Liver (tissue), 3 donors: ENCODE data around the gene KRTAP6-3.

ENCODE experiments used
- CTCF ChIP-seq: fragments of 150-350 bp; IDR thresholded peaks from 2 replicates; pipeline ENCODE4 v1.5.1; 2017; ENCODE audit warnings: improper control_type of control experiment, low read depth, low read length; ENCODE audit not compliant: missing input control
- GABPA ChIP-seq, 2 donors: IDR thresholded peaks in 1 of 2; conservative IDR thresholded peaks in 1 of 2; 2 replicates each; pipeline ENCODE4 v1.6.1; 2016; ENCODE audit warnings: antibody characterized with exemption in 2 of 2, mild to moderate bottlenecking in 1 of 2, moderate library complexity in 1 of 2
- HNF4A ChIP-seq, 2 donors: conservative IDR thresholded peaks; 2 replicates each; pipeline ENCODE4 v1.6.1; 2016; ENCODE audit warnings: antibody characterized with exemption in 2 of 2, mild to moderate bottlenecking in 2 of 2
- HNF4G ChIP-seq: IDR thresholded peaks from 2 replicates; pipeline ENCODE4 v1.6.1; 2016; ENCODE audit warnings: antibody characterized with exemption
- JUND ChIP-seq, 2 donors: IDR thresholded peaks; 2 replicates each; pipeline ENCODE4 v1.6.1; 2016; ENCODE audit warnings: antibody characterized with exemption in 2 of 2
- RAD21 ChIP-seq, 2 donors: IDR thresholded peaks; 2 replicates each; pipeline ENCODE4 v1.6.1; 2016; ENCODE audit warnings: antibody characterized with exemption in 2 of 2, mild to moderate bottlenecking in 2 of 2
- REST ChIP-seq: IDR thresholded peaks from 2 replicates; pipeline ENCODE4 v1.6.1; 2016; ENCODE audit warnings: antibody characterized with exemption, mild to moderate bottlenecking
- RXRA ChIP-seq, 2 donors: IDR thresholded peaks; 2 replicates each; pipeline ENCODE4 v1.6.1; 2017 to 2018; ENCODE audit warnings: antibody characterized with exemption in 2 of 2, mild to moderate bottlenecking in 1 of 2
- SP1 ChIP-seq: IDR thresholded peaks from 2 replicates; pipeline ENCODE4 v1.6.1; 2018; ENCODE audit warnings: antibody characterized with exemption, mild to moderate bottlenecking
- TAF1 ChIP-seq: conservative IDR thresholded peaks from 2 replicates; pipeline ENCODE4 v1.6.1; 2016; ENCODE audit warnings: antibody characterized with exemption, mild to moderate bottlenecking
- YY1 ChIP-seq: IDR thresholded peaks from 2 replicates; pipeline ENCODE4 v1.6.1; 2016; ENCODE audit warnings: antibody characterized with exemption, mild to moderate bottlenecking
- ZBTB33 ChIP-seq: IDR thresholded peaks from 2 replicates; pipeline ENCODE4 v1.6.1; 2016; ENCODE audit warnings: antibody characterized with exemption
- donor health status: healthy.
- donor health status: healthy.

- TF ChIP-seq YY1 = no peak
- no peak for TF ChIP-seq SP1
- TF ChIP-seq CTCF = no peak
- no peak for TF ChIP-seq REST
- no peak for TF ChIP-seq TAF1
- no peak for TF ChIP-seq GABPA (IDR thresholded peaks at IDR 0.05 in 1 of 2, conservative IDR thresholded peaks at IDR 0.05 in 1 of 2)
- TF ChIP-seq ZBTB33 = no peak
- TF ChIP-seq RAD21 (IDR thresholded peaks at IDR 0.05) = no peak
- no peak for TF ChIP-seq HNF4G
- no peak for TF ChIP-seq JUND (IDR thresholded peaks at IDR 0.05)
- TF ChIP-seq HNF4A (conservative IDR thresholded peaks at IDR 0.05) = no peak
- TF ChIP-seq RXRA (IDR thresholded peaks at IDR 0.05) = no peak
These were observed 30.9 kb upstream of the KRTAP6-3 start, which contains the start of gene KRTAP19-7 for GRCh38 chr21:30561264-30561895.
